ENCODE measurements around the gene ZBTB20. TPM values are rescaled to one million over a fixed set of nuclear protein-coding genes. Genes with fewer than 3 reads are reported as not detected.

ZBTB20 gene
- total and polyA plus RNA-seq, 8 donors, result 0.15 to 149 (median 38.5) TPM

GRCh38 chr3:114790752-114791151, 356.3 kb downstream of the ZBTB20 start:
- DNase-seq, result no peak
- Histone ChIP-seq H3K4me1 (peaks cover 0 to 14% (median 0%) of the 10 kb centered on the region in 4 donors), H3K36me3 (no peaks in the 10 kb centered on the region), H3K27ac (no peak overlapping the region), H3K9me3 (no peaks in the 10 kb centered on the region), H3K4me3 (no peak overlapping the region), H3K27me3 (no peaks in the 10 kb centered on the region)
- intact Hi-C loops (cut with DNase I; ENCODE audit: low total_unique reads), result no loop called here
- TF ChIP-seq POLR2AphosphoS5 (IDR thresholded peaks at IDR 0.05) (no peak), EP300 (IDR thresholded peaks at IDR 0.05) (no peak), CTCF (IDR thresholded peaks at IDR 0.05) (no peak), POLR2A (IDR thresholded peaks at IDR 0.05) (no peak)

- Histone ChIP-seq H3K9me3 (no peaks in the 10 kb centered on the region), H3K27ac (no peak overlapping the region), H3K4me3 (no peak overlapping the region), H3K36me3 (no peaks in the 10 kb centered on the region), H3K27me3 (no peaks in the 10 kb centered on the region), H3K4me1 (peaks cover 0 to 11% (median 0%) of the 10 kb centered on the region in 4 donors)
- no peak for TF ChIP-seq EP300 (IDR thresholded peaks at IDR 0.05)
- no peak for TF ChIP-seq POLR2A (IDR thresholded peaks at IDR 0.05)
- TF ChIP-seq CTCF (IDR thresholded peaks at IDR 0.05), result no peak
- no peak for TF ChIP-seq POLR2AphosphoS5 (IDR thresholded peaks at IDR 0.05)
- WGBS, 5 donors, result 25 to 39% (median 29%) methylated on average over 1 of the region's 1 CpG
- intact Hi-C loops (cut with DNase I; ENCODE audit: low total_unique reads), result no loop called here
- no peak for DNase-seq
Measured at GRCh38 chr3:114789803-114790202, 357.3 kb downstream of the ZBTB20 start.

- Histone ChIP-seq H3K27me3 (no peaks in the 10 kb centered on the region), H3K27ac (no peak overlapping the region), H3K9me3 (peaks cover 0 to 20% (median 6%) of the 10 kb centered on the region in 4 donors), H3K36me3 (peaks cover 0 to 18% (median 4%) of the 10 kb centered on the region in 4 donors), H3K4me1 (no peaks in the 10 kb centered on the region), H3K4me3 (no peak overlapping the region)
- intact Hi-C loops (cut with DNase I; ENCODE audit: low total_unique reads), result no loop called here
- TF ChIP-seq POLR2AphosphoS5 (IDR thresholded peaks at IDR 0.05) (no peak), POLR2A (IDR thresholded peaks at IDR 0.05) (no peak), EP300 (IDR thresholded peaks at IDR 0.05) (no peak), CTCF (IDR thresholded peaks at IDR 0.05) (no peak)
- no peak for DNase-seq
- WGBS, 5 donors, result 62 to 83% (median 78%) methylated on average over 2 of the region's 2 CpGs
Measured at GRCh38 chr3:114775395-114775794, 371.7 kb downstream of the ZBTB20 start.

GRCh38 chr3:114770874-114771273, 376.2 kb downstream of the ZBTB20 start:
- peaks cover 0 to 14% (median 0%) of the 10 kb centered on the region in 4 donors for H3K36me3 ChIP-seq
- no peak overlapping the region for H3K27ac ChIP-seq
- H3K9me3 ChIP-seq, result peaks cover 0 to 20% (median 6%) of the 10 kb centered on the region in 4 donors
- H3K27me3 ChIP-seq, result no peaks in the 10 kb centered on the region
- H3K4me3 ChIP-seq, result no peak overlapping the region
- intact Hi-C loops (cut with DNase I; ENCODE audit: low total_unique reads), result no loop called here
- H3K4me1 ChIP-seq, result no peaks in the 10 kb centered on the region
- 90 to 97% (median 95%) methylated on average over 2 of the region's 2 CpGs for WGBS, 5 donors
- no peak for DNase-seq
- TF ChIP-seq POLR2AphosphoS5 (IDR thresholded peaks at IDR 0.05), result no peak
- TF ChIP-seq POLR2A (IDR thresholded peaks at IDR 0.05), result no peak
- TF ChIP-seq EP300 (IDR thresholded peaks at IDR 0.05), result no peak
- no peak for TF ChIP-seq CTCF (IDR thresholded peaks at IDR 0.05)

Measured in stomach (tissue), 9 donors.